GM23338 (cell line): ENCODE data around the gene NPW. TPM values are rescaled to one million over a fixed set of nuclear protein-coding genes. Genes with fewer than 3 reads are reported as not detected.

Source experiments
- ATAC-seq: fragments of 200-7000 bp; cut with Tn5 transposase; 3 replicates; pipeline ENCODE4 v1.9.1; 2020
- DNase-seq: peaks from one replicate; pipeline ENCODE4 v3.0.0-alpha.2; 2015; ENCODE audit warnings: low spot score
- H2AFZ ChIP-seq: fragments of 200-600 bp; sonication (generic); 2 replicates; pipeline ENCODE4 v1.8.0; 2016; ENCODE audit warnings: antibody characterized with exemption, mild to moderate bottlenecking, moderate library complexity
- H3F3A ChIP-seq: fragments of 200-600 bp; sonication (generic); replicated peaks from 2 replicates; pipeline ENCODE4 v1.8.0; 2017; ENCODE audit warnings: antibody characterized with exemption, mixed run types, low read depth
- H3K27ac ChIP-seq: fragments of 200-600 bp; sonication (generic); 2 replicates; pipeline ENCODE4 v1.6.1; 2016; ENCODE audit warnings: low read depth
- H3K27me3 ChIP-seq: fragments of 200-600 bp; sonication (generic); 2 replicates; pipeline ENCODE4 v1.8.0; 2016; ENCODE audit warnings: mild to moderate bottlenecking, mixed run types, moderate library complexity; ENCODE audit not compliant: insufficient read depth
- H3K36me3 ChIP-seq: fragments of 200-600 bp; sonication (generic); 2 replicates; pipeline ENCODE4 v1.8.0; 2016; ENCODE audit warnings: mild to moderate bottlenecking; ENCODE audit not compliant: insufficient read depth
- H3K4me1 ChIP-seq: fragments of 200-600 bp; sonication (generic); 2 replicates; pipeline ENCODE4 v1.8.0; 2016; ENCODE audit warnings: mild to moderate bottlenecking, moderate library complexity; ENCODE audit not compliant: insufficient read depth
- H3K4me2 ChIP-seq: fragments of 200-600 bp; sonication (generic); 2 replicates; pipeline ENCODE4 v1.7.1; 2017; ENCODE audit warnings: mixed run types
- H3K4me3 ChIP-seq: fragments of 200-600 bp; sonication (generic); 2 replicates; pipeline ENCODE4 v1.6.1; 2016; ENCODE audit warnings: mixed run types
- H3K79me2 ChIP-seq: fragments of 200-600 bp; sonication (generic); replicated peaks from 2 replicates; pipeline ENCODE4 v1.8.0; 2017; ENCODE audit warnings: mild to moderate bottlenecking; ENCODE audit not compliant: insufficient read depth
- H3K9me2 ChIP-seq: fragments of 200-600 bp; sonication (generic); 2 replicates; pipeline ENCODE4 v1.8.0; 2017; ENCODE audit not compliant: insufficient read depth
- H4K20me1 ChIP-seq: fragments of 200-600 bp; sonication (generic); replicated peaks from 2 replicates; pipeline ENCODE4 v1.8.0; 2017; ENCODE audit warnings: mild to moderate bottlenecking; ENCODE audit not compliant: insufficient read depth
- H3K27ac Mint-ChIP-seq: 2 replicates; pipeline ENCODE4 v1.8.0; 2020; ENCODE audit warnings: inconsistent platforms, mild to moderate bottlenecking, moderate library complexity, mixed read lengths
- H3K27me3 Mint-ChIP-seq: 3 replicates; pipeline ENCODE4 v1.8.0; 2022; ENCODE audit warnings: low read depth, mild to moderate bottlenecking, moderate library complexity, mixed read lengths, inconsistent platforms; ENCODE audit not compliant: insufficient read depth, poor library complexity
- H3K36me3 Mint-ChIP-seq: 3 replicates; pipeline ENCODE4 v1.8.0; 2021; ENCODE audit warnings: low read depth, mild to moderate bottlenecking, inconsistent platforms, moderate library complexity, mixed read lengths
- H3K4me1 Mint-ChIP-seq: 3 replicates; pipeline ENCODE4 v1.8.0; 2020; ENCODE audit warnings: mild to moderate bottlenecking, inconsistent platforms, mixed read lengths
- H3K4me3 Mint-ChIP-seq: 3 replicates; pipeline ENCODE4 v1.8.0; 2021; ENCODE audit warnings: moderate library complexity, mild to moderate bottlenecking, inconsistent platforms, mixed read lengths
- H3K9me3 Mint-ChIP-seq: 3 replicates; pipeline ENCODE4 v1.8.0; 2020; ENCODE audit warnings: moderate library complexity, mild to moderate bottlenecking, inconsistent platforms, mixed read lengths
- CREB1 ChIP-seq: fragments of 250-450 bp; sonication (Bioruptor Pico); IDR thresholded peaks from 2 replicates; pipeline ENCODE4 v1.5.0; 2020; ENCODE audit warnings: low read depth, mild to moderate bottlenecking, moderate library complexity
- CTCF ChIP-seq, 2 experiments: fragments of 200-600 bp in 1 of 2; sonication (generic) in 1 of 2; conservative IDR thresholded peaks; 2 replicates each; pipeline versions ENCODE4 v1.5.1 to v1.6.1; 2016 to 2017; ENCODE audit warnings: antibody characterized with exemption in 2 of 2, low read depth in 2 of 2, mild to moderate bottlenecking in 2 of 2, moderate library complexity in 1 of 2
- ETS1 ChIP-seq: IDR thresholded peaks from 2 replicates; pipeline ENCODE4 v1.6.1; 2016; ENCODE audit warnings: antibody characterized with exemption
- EZH2 ChIP-seq: fragments of 200-600 bp; sonication (generic); IDR thresholded peaks from one replicate; pipeline ENCODE4 v1.8.0; 2017; ENCODE audit warnings: antibody characterized with exemption, mild to moderate bottlenecking, low read depth; ENCODE audit not compliant: unreplicated experiment
- EZH2phosphoT487 ChIP-seq: fragments of 200-600 bp; sonication (generic); IDR thresholded peaks from one replicate; pipeline ENCODE4 v1.8.1; 2018; ENCODE audit warnings: antibody characterized with exemption; ENCODE audit not compliant: unreplicated experiment
- JUNB ChIP-seq: IDR thresholded peaks from one replicate; pipeline ENCODE4 v1.6.1; 2016; ENCODE audit warnings: antibody characterized with exemption; ENCODE audit not compliant: unreplicated experiment
- NANOG ChIP-seq: IDR thresholded peaks from 2 replicates; pipeline ENCODE4 v1.6.1; 2016; ENCODE audit warnings: antibody characterized with exemption, borderline replicate concordance
- POLR2AphosphoS5 ChIP-seq: IDR thresholded peaks from 2 replicates; pipeline ENCODE4 v1.6.1; 2016; ENCODE audit warnings: antibody characterized with exemption, low read depth
- REST ChIP-seq: IDR thresholded peaks from one replicate; pipeline ENCODE4 v1.6.1; 2018; ENCODE audit warnings: antibody characterized with exemption; ENCODE audit not compliant: unreplicated experiment
- STAT1 ChIP-seq: IDR thresholded peaks from one replicate; pipeline ENCODE4 v1.6.1; 2016; ENCODE audit warnings: antibody characterized with exemption; ENCODE audit not compliant: unreplicated experiment
- ZNF114 ChIP-seq: fragments of 250-450 bp; sonication (Bioruptor Pico); IDR thresholded peaks from 2 replicates; pipeline ENCODE4 v1.5.0; 2020; ENCODE audit warnings: mild to moderate bottlenecking, moderate library complexity
- ZNF331 ChIP-seq: fragments of 250-450 bp; sonication (Bioruptor Pico); IDR thresholded peaks from 2 replicates; pipeline ENCODE4 v1.5.0; 2020; ENCODE audit warnings: low read depth, mild to moderate bottlenecking, moderate library complexity
- ZNF462 ChIP-seq: fragments of 250-450 bp; sonication (Bioruptor Pico); IDR thresholded peaks from 2 replicates; pipeline ENCODE4 v1.5.0; 2020; ENCODE audit warnings: mild to moderate bottlenecking, moderate library complexity
- polyA plus RNA-seq: library from polyadenylated mRNA; unstranded; fragments of >200 nt; fragmentation: Nextera tagmentation; extraction: Ambion mirVana; gene quantifications from 2 replicates; pipeline ENCODE4 v1.2.1, GENCODE V29; 2016
- total RNA-seq: library from RNA; depleted of rRNA; stranded (reverse); fragments of >200 nt; shearing (Covaris generic); gene quantifications from 2 replicates; pipeline ENCODE4 v1.2.3, GENCODE V29; 2014

Gene NPW
- total and polyA plus RNA-seq, 2 experiments from 2014 or later, result 4.5 to 37.6 TPM

GRCh38 chr16:2044541-2044940, 25.0 kb downstream of the NPW start:
- Histone ChIP-seq H3K9me2 (no peaks in the 10 kb centered on the region), H3K4me3 (no peak overlapping the region), H3K36me3 (no peaks in the 10 kb centered on the region), H3K4me2 (no peak overlapping the region), H3K27me3 (no peaks in the 10 kb centered on the region), H3K4me1 (peaks cover 10% of the 10 kb centered on the region; the same call in 1 of the 2 replicates), H2AFZ (no peak overlapping the region), H3K79me2 (peaks cover 22% of the 10 kb centered on the region), H3F3A (0 out of 2 replicates have a peak, but pooled peaks cover 5% of the 10 kb centered on the region), H3K27ac (no peak overlapping the region), H4K20me1 (no peaks in the 10 kb centered on the region; the same call in 1 of the 2 replicates)
- Mint-ChIP-seq H3K36me3 (no peaks in the 10 kb centered on the region), H3K4me1 (peaks cover 9% of the 10 kb centered on the region), H3K4me3 (no peak overlapping the region), H3K27me3 (peaks cover 13% of the 10 kb centered on the region), H3K27ac (no peak overlapping the region), H3K9me3 (no peaks in the 10 kb centered on the region)
- ATAC-seq (no peak), DNase-seq (no peak)
- TF ChIP-seq POLR2AphosphoS5, result no peak
- TF ChIP-seq ZNF114 (CRISPR knock-in tag), result no peak
- TF ChIP-seq ETS1, result no peak
- no peak for TF ChIP-seq REST
- no peak for TF ChIP-seq CREB1
- TF ChIP-seq NANOG, result no peak
- no peak for TF ChIP-seq STAT1
- TF ChIP-seq ZNF462 (CRISPR knock-in tag), result no peak
- TF ChIP-seq ZNF331 (CRISPR knock-in tag), result no peak
- TF ChIP-seq JUNB, result no peak
- TF ChIP-seq CTCF (conservative IDR thresholded peaks at IDR 0.05; ENCODE audit: low read depth in 2 of 2), result no peak
- no peak for TF ChIP-seq EZH2
- TF ChIP-seq EZH2phosphoT487, result no peak
